HG03520 (cell line): ENCODE results near the gene ZNF160.

Experiments
- ATAC-seq: cut with Tn5 transposase; IDR thresholded peaks from one replicate; pipeline ENCODE4 v1.9.1; 2021; ENCODE audit warnings: mild to moderate bottlenecking, moderate library complexity; ENCODE audit not compliant: unreplicated experiment

The ZNF160 gene

GRCh38 chr19:53019684-53020083, 83.5 kb downstream of the ZNF160 start:
- no peak for ATAC-seq
